Smooth muscle cell of the brain vasculature (primary cell): ENCODE measurements around the gene TSPAN2.

ENCODE experiments used
- DNase-seq: peaks from one replicate; pipeline ENCODE4 v3.0.0-alpha.2; 2012; ENCODE audit warnings: low read depth, low spot score

Gene TSPAN2

GRCh38 chr1:115076384-115076915, 12.9 kb downstream of the TSPAN2 start:
- DNase-seq = no peak

- DNase-seq = no peak
Observed at GRCh38 chr1:115074839-115075534, 14.3 kb downstream of the TSPAN2 start.

- no peak for DNase-seq
Observed at GRCh38 chr1:115073298-115074087, 15.8 kb downstream of the TSPAN2 start.

GRCh38 chr1:115071012-115071664, 18.2 kb downstream of the TSPAN2 start:
- DNase-seq = no peak

GRCh38 chr1:115069659-115070308, 19.5 kb downstream of the TSPAN2 start:
- no peak for DNase-seq

GRCh38 chr1:115068826-115069585, 20.3 kb downstream of the TSPAN2 start:
- no peak for DNase-seq

- no peak for DNase-seq
Observed at GRCh38 chr1:115067161-115067859, 22.0 kb downstream of the TSPAN2 start.

- no peak for DNase-seq
Observed at GRCh38 chr1:115065021-115065420, 24.3 kb downstream of the TSPAN2 start.

GRCh38 chr1:115064461-115064860, 24.8 kb downstream of the TSPAN2 start:
- no peak for DNase-seq

- no peak for DNase-seq
Observed at GRCh38 chr1:115063228-115063901, 25.9 kb downstream of the TSPAN2 start.

- no peak for DNase-seq
Observed at GRCh38 chr1:115062542-115063004, 26.7 kb downstream of the TSPAN2 start.

- no peak for DNase-seq
Observed at GRCh38 chr1:115060501-115060900, 28.8 kb downstream of the TSPAN2 start.

GRCh38 chr1:115059316-115059715, 30.0 kb downstream of the TSPAN2 start:
- no peak for DNase-seq

- no peak for DNase-seq
Observed at GRCh38 chr1:115057661-115058254, 31.5 kb downstream of the TSPAN2 start.

- no peak for DNase-seq
Observed at GRCh38 chr1:115056395-115056798, 32.9 kb downstream of the TSPAN2 start.

GRCh38 chr1:115052454-115053083, 36.7 kb downstream of the TSPAN2 start:
- DNase-seq = peak; percentile 23

- DNase-seq = no peak
Observed at GRCh38 chr1:115051850-115052249, 37.5 kb downstream of the TSPAN2 start.

- no peak for DNase-seq
Observed at GRCh38 chr1:115046751-115047150, 42.6 kb downstream of the TSPAN2 start.

GRCh38 chr1:115041654-115042053, 47.6 kb downstream of the TSPAN2 start:
- no peak for DNase-seq
